ENCODE data around the gene PSME3. TPM values are rescaled to one million over a fixed set of nuclear protein-coding genes. Genes with fewer than 3 reads are reported as not detected.
"Not testable (repeated sequence)": the region's sequence is repeated elsewhere in the genome, so short reads cannot be mapped to it uniquely, and the experiment has no call there.

The PSME3 gene
- total RNA-seq, 1 donor from 2014 or later, result 92.0 TPM

- Mint-ChIP-seq H3K4me3 (no peak overlapping the region), H3K27me3 (ENCODE audit: low read depth) (peaks cover 4% of the 10 kb centered on the region), H3K36me3 (peaks cover 3% of the 10 kb centered on the region), H3K27ac (no peak overlapping the region), H3K9me3 (no peaks in the 10 kb centered on the region), H3K4me1 (no peaks in the 10 kb centered on the region)
- TF ChIP-seq CTCF (IDR thresholded peaks at IDR 0.05; ENCODE audit: unreplicated experiment), result no peak
- DNase-seq (ENCODE audit: low spot score in 2 of 2, unreplicated experiment in 2 of 2), result no peak
These were observed 14.9 kb downstream of the PSME3 start for GRCh38 chr17:42848093-42848492.

GRCh38 chr17:42849031-42849430, 15.8 kb downstream of the PSME3 start:
- H3K4me1 Mint-ChIP-seq, result no peaks in the 10 kb centered on the region
- no peak for DNase-seq (ENCODE audit: low spot score in 2 of 2, unreplicated experiment in 2 of 2)
- no peak overlapping the region for H3K4me3 Mint-ChIP-seq
- H3K27me3 Mint-ChIP-seq (ENCODE audit: low read depth), result peaks cover 5% of the 10 kb centered on the region
- H3K9me3 Mint-ChIP-seq, result no peaks in the 10 kb centered on the region
- no peak overlapping the region for H3K27ac Mint-ChIP-seq
- no peak for TF ChIP-seq CTCF (IDR thresholded peaks at IDR 0.05; ENCODE audit: unreplicated experiment)
- H3K36me3 Mint-ChIP-seq, result peaks cover 2% of the 10 kb centered on the region

- no peaks in the 10 kb centered on the region for H3K4me1 Mint-ChIP-seq
- no peak overlapping the region for H3K27ac Mint-ChIP-seq
- H3K4me3 Mint-ChIP-seq, result no peak overlapping the region
- H3K27me3 Mint-ChIP-seq (ENCODE audit: low read depth), result peaks cover 5% of the 10 kb centered on the region
- H3K9me3 Mint-ChIP-seq, result no peaks in the 10 kb centered on the region
- no peak for TF ChIP-seq CTCF (IDR thresholded peaks at IDR 0.05; ENCODE audit: unreplicated experiment)
- H3K36me3 Mint-ChIP-seq, result no peaks in the 10 kb centered on the region
- no peak for DNase-seq (ENCODE audit: low spot score in 2 of 2, unreplicated experiment in 2 of 2)
These were observed 16.4 kb downstream of the PSME3 start for GRCh38 chr17:42849451-42850181.

- H3K4me3 Mint-ChIP-seq, result no peak within 1 kb of the TSS
- no peaks in the 10 kb centered on the region for H3K9me3 Mint-ChIP-seq
- no peak for TF ChIP-seq CTCF (IDR thresholded peaks at IDR 0.05; ENCODE audit: unreplicated experiment)
- H3K27ac Mint-ChIP-seq, result no peak within 1 kb of the TSS
- H3K36me3 Mint-ChIP-seq, result no peaks in the 10 kb centered on the region
- no peaks in the 10 kb centered on the region for H3K4me1 Mint-ChIP-seq
- DNase-seq (ENCODE audit: low spot score in 2 of 2, unreplicated experiment in 2 of 2), result no peak
- H3K27me3 Mint-ChIP-seq (ENCODE audit: low read depth), result peaks cover 5% of the 10 kb centered on the region
These were observed 17.8 kb downstream of the PSME3 start, which contains the start of gene AOC3 for GRCh38 chr17:42850954-42851353. Gene AOC3, plus strand, starts transcription at chr17:42851199. Its CDS starts 145 bp downstream, at chr17:42851344.

GRCh38 chr17:42851371-42852240, 18.4 kb downstream of the PSME3 start:
- H3K9me3 Mint-ChIP-seq; H3K27ac Mint-ChIP-seq; H3K27me3 Mint-ChIP-seq (ENCODE audit: low read depth); DNase-seq (ENCODE audit: low spot score in 2 of 2, unreplicated experiment in 2 of 2); H3K4me3 Mint-ChIP-seq; H3K4me1 Mint-ChIP-seq; H3K36me3 Mint-ChIP-seq: not testable (repeated sequence)

GRCh38 chr17:42852351-42852750, 19.2 kb downstream of the PSME3 start:
- TF ChIP-seq CTCF (IDR thresholded peaks at IDR 0.05; ENCODE audit: unreplicated experiment), result no peak
- no peaks in the 10 kb centered on the region for H3K9me3 Mint-ChIP-seq
- no peaks in the 10 kb centered on the region for H3K36me3 Mint-ChIP-seq
- H3K4me3 Mint-ChIP-seq, result no peak overlapping the region
- H3K4me1 Mint-ChIP-seq, result no peaks in the 10 kb centered on the region
- no peak for DNase-seq (ENCODE audit: low spot score in 2 of 2, unreplicated experiment in 2 of 2)
- no peak overlapping the region for H3K27ac Mint-ChIP-seq
- H3K27me3 Mint-ChIP-seq (ENCODE audit: low read depth), result peaks cover 5% of the 10 kb centered on the region

Data from mesothelial cell of epicardium (in vitro differentiated cells).